HepG2 (cell line): Measurements from ENCODE around the gene CCSER1.

Source experiments
- ARNT ChIP-seq: fragments of 450-650 bp; IDR thresholded peaks from 2 replicates; pipeline ENCODE4 v1.6.1; 2017
- EP300 ChIP-seq, 3 experiments: sonication (generic) in 1 of 3; formaldehyde crosslinking in 1 of 3; IDR thresholded peaks; 2 replicates each; pipeline versions ENCODE4 v1.5.1 to v1.6.1; 2011 to 2020; ENCODE audit warnings: low read depth in 2 of 3, low read length in 2 of 3, borderline replicate concordance in 1 of 3, improper control_type of control experiment in 1 of 3, mild to moderate bottlenecking in 1 of 3, missing genetic modification reagents in 1 of 3, moderate library complexity in 1 of 3
- ESRRA ChIP-seq: sonication (generic); formaldehyde crosslinking; IDR thresholded peaks from 2 replicates; pipeline ENCODE4 v1.5.1; 2020; ENCODE audit warnings: mild to moderate bottlenecking, low read depth, missing genetic modification reagents
- HMG20B ChIP-seq: conservative IDR thresholded peaks from 2 replicates; pipeline ENCODE4 v1.6.1; 2016; ENCODE audit warnings: missing genetic modification reagents, missing compliant biosample characterization
- KDM1A ChIP-seq: IDR thresholded peaks from 2 replicates; pipeline ENCODE4 v1.6.1; 2016; ENCODE audit warnings: missing compliant biosample characterization
- POLR2A ChIP-seq, 2 experiments: IDR thresholded peaks; 2 replicates each; pipeline ENCODE4 v1.6.1; 2011; ENCODE audit warnings: low read depth in 2 of 2, low read length in 2 of 2, mild to moderate bottlenecking in 1 of 2, moderate library complexity in 1 of 2; ENCODE audit not compliant: insufficient read depth in 1 of 2
- POLR2AphosphoS5 ChIP-seq: IDR thresholded peaks from 2 replicates; pipeline ENCODE4 v1.6.1; 2012; ENCODE audit warnings: low read depth, low read length
- TF ChIP-seq, protein P1 (sequence below): sonication (generic); formaldehyde crosslinking; IDR thresholded peaks from 2 replicates; pipeline ENCODE4 v1.4.0; 2020; ENCODE audit warnings: mild to moderate bottlenecking, missing genetic modification reagents
- TF ChIP-seq, protein P2 (sequence below): sonication (generic); formaldehyde crosslinking; IDR thresholded peaks from 2 replicates; pipeline ENCODE4 v1.8.0; 2022; ENCODE audit warnings: mild to moderate bottlenecking, missing genetic modification reagents, borderline replicate concordance
- TF ChIP-seq, protein P3 (sequence below): sonication (generic); formaldehyde crosslinking; IDR thresholded peaks from 2 replicates; pipeline ENCODE4 v1.5.0; 2020; ENCODE audit warnings: mild to moderate bottlenecking, missing genetic modification reagents, moderate library complexity
- TF ChIP-seq, protein P4 (sequence below): IDR thresholded peaks from 2 replicates; pipeline ENCODE4 v1.6.1; 2012; ENCODE audit warnings: low read length, improper control_type of control experiment

DNA sequence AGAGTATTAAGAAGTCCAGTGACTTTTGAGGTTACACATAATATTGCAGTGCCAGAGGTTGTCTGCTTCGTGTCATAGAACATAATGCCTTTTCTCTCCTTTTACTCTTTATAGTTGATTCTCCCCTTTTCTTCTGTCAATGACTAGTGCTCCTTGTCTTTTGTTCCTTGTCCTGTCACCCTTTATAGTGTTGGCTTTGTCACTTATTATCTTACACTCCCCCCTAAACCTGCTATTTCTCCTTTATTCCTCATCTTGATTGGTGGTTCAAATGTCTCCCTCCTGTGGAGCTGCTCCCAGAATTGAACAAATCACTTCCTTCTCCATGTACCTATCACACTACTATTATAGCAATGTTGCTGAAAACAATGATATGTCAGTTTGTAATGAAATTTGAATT lies 1320.0 kb downstream of the CCSER1 start:
- TF ChIP-seq KDM1A (no peak), POLR2A (IDR thresholded peaks at IDR 0.05; ENCODE audit: insufficient read depth in 1 of 2, low read depth in 2 of 2, low read length in 2 of 2) (no peak), HMG20B (no peak), POLR2AphosphoS5 (no peak), ARNT (no peak), ESRRA (CRISPR knock-in tag) (no peak), EP300 (IDR thresholded peaks at IDR 0.05; ENCODE audit: low read depth in 2 of 2, low read length in 2 of 2) (no peak), EP300 (CRISPR knock-in tag; IDR thresholded peaks at IDR 0.05; ENCODE audit: borderline replicate concordance) (no peak)
- TF ChIP-seq, protein P1, sequence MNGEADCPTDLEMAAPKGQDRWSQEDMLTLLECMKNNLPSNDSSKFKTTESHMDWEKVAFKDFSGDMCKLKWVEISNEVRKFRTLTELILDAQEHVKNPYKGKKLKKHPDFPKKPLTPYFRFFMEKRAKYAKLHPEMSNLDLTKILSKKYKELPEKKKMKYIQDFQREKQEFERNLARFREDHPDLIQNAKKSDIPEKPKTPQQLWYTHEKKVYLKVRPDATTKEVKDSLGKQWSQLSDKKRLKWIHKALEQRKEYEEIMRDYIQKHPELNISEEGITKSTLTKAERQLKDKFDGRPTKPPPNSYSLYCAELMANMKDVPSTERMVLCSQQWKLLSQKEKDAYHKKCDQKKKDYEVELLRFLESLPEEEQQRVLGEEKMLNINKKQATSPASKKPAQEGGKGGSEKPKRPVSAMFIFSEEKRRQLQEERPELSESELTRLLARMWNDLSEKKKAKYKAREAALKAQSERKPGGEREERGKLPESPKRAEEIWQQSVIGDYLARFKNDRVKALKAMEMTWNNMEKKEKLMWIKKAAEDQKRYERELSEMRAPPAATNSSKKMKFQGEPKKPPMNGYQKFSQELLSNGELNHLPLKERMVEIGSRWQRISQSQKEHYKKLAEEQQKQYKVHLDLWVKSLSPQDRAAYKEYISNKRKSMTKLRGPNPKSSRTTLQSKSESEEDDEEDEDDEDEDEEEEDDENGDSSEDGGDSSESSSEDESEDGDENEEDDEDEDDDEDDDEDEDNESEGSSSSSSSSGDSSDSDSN (CRISPR knock-in tag): no peak
- TF ChIP-seq, protein P2, sequence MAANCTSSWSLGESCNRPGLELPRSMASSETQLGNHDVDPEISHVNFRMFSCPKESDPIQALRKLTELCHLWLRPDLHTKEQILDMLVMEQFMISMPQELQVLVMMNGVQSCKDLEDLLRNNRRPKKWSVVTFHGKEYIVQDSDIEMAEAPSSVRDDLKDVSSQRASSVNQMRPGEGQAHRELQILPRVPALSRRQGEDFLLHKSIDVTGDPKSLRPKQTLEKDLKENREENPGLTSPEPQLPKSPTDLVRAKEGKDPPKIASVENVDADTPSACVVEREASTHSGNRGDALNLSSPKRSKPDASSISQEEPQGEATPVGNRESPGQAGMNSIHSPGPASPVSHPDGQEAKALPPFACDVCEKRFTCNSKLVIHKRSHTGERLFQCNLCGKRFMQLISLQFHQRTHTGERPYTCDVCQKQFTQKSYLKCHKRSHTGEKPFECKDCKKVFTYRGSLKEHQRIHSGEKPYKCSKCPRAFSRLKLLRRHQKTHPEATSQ (CRISPR knock-in tag): no peak
- TF ChIP-seq, protein P3, sequence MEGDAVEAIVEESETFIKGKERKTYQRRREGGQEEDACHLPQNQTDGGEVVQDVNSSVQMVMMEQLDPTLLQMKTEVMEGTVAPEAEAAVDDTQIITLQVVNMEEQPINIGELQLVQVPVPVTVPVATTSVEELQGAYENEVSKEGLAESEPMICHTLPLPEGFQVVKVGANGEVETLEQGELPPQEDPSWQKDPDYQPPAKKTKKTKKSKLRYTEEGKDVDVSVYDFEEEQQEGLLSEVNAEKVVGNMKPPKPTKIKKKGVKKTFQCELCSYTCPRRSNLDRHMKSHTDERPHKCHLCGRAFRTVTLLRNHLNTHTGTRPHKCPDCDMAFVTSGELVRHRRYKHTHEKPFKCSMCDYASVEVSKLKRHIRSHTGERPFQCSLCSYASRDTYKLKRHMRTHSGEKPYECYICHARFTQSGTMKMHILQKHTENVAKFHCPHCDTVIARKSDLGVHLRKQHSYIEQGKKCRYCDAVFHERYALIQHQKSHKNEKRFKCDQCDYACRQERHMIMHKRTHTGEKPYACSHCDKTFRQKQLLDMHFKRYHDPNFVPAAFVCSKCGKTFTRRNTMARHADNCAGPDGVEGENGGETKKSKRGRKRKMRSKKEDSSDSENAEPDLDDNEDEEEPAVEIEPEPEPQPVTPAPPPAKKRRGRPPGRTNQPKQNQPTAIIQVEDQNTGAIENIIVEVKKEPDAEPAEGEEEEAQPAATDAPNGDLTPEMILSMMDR (CRISPR knock-in tag): no peak
- TF ChIP-seq, protein P4, sequence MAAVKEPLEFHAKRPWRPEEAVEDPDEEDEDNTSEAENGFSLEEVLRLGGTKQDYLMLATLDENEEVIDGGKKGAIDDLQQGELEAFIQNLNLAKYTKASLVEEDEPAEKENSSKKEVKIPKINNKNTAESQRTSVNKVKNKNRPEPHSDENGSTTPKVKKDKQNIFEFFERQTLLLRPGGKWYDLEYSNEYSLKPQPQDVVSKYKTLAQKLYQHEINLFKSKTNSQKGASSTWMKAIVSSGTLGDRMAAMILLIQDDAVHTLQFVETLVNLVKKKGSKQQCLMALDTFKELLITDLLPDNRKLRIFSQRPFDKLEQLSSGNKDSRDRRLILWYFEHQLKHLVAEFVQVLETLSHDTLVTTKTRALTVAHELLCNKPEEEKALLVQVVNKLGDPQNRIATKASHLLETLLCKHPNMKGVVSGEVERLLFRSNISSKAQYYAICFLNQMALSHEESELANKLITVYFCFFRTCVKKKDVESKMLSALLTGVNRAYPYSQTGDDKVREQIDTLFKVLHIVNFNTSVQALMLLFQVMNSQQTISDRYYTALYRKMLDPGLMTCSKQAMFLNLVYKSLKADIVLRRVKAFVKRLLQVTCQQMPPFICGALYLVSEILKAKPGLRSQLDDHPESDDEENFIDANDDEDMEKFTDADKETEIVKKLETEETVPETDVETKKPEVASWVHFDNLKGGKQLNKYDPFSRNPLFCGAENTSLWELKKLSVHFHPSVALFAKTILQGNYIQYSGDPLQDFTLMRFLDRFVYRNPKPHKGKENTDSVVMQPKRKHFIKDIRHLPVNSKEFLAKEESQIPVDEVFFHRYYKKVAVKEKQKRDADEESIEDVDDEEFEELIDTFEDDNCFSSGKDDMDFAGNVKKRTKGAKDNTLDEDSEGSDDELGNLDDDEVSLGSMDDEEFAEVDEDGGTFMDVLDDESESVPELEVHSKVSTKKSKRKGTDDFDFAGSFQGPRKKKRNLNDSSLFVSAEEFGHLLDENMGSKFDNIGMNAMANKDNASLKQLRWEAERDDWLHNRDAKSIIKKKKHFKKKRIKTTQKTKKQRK: no peak
